Muscle of arm (tissue), 14 donors: ENCODE measurements around the gene CASP12. TPM values are rescaled to one million over a fixed set of nuclear protein-coding genes. Genes with fewer than 3 reads are reported as not detected.
"Not testable (repeated sequence)": the region's sequence is repeated elsewhere in the genome, so short reads cannot be mapped to it uniquely, and the experiment has no call there.

Source experiments
- DNase-seq: peaks from one replicate; pipeline ENCODE4 v3.0.0-alpha.2; 2013
- long read RNA-seq, 11 donors: transcript quantifications; one replicate each; lab custom pipeline, GENCODE V29; 2026
- polyA plus RNA-seq, 12 donors: library from polyadenylated mRNA; unstranded; fragments of 120-200 nt; gene quantifications; one replicate each; pipeline ENCODE4 v1.2.1, GENCODE V29; 2013; ENCODE audit not compliant: insufficient read length in 12 of 12

CASP12 gene
- polyA plus RNA-seq, result under 1 TPM in 9 of 12 donors, not detected in 3; 0.13 to 0.95 (median 0.31) TPM
- long read RNA-seq, donor 1, result 0 reads
- long read RNA-seq, donor 2, result 0 reads
- long read RNA-seq, donor 3, result 0 reads
- long read RNA-seq, donor 4, result 0 reads
- long read RNA-seq, donor 5, result 0 reads
- long read RNA-seq, donor 6, result 0 reads
- long read RNA-seq, donor 7, result 0 reads
- long read RNA-seq, donor 8, result 0 reads
- long read RNA-seq, donor 9, result 0 reads
- long read RNA-seq, donor 10, result 0 reads
- long read RNA-seq, donor 11, result 0 reads

- DNase-seq, result no peak
These were observed at the start of gene CASP12 for GRCh38 chr11:104897891-104898684. CASP12 (minus strand) TSS chr11:104898460.

DNA sequence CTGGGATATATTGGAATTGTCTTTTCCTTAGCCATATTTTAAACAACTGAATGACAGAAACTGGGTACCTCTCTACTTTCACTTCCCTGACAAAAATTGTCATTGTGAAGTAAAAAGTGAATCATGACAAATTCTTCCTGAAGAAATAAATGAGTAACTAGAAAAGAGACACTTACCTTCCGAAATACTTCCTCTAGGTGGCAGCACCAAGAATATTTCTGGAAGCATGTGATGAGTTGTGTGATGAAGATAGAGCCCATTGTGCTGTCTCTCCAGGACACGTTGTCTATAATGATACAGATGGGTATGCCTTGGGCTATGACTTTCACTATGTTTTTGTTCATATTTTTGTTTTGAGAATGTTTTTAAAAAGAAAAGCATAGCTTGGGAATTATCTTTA is 48.6 kb upstream of the CASP12 start:
- DNase-seq, result no peak

- DNase-seq, result no peak
These were observed 45.8 kb upstream of the CASP12 start for GRCh38 chr11:104944076-104944475.

DNA sequence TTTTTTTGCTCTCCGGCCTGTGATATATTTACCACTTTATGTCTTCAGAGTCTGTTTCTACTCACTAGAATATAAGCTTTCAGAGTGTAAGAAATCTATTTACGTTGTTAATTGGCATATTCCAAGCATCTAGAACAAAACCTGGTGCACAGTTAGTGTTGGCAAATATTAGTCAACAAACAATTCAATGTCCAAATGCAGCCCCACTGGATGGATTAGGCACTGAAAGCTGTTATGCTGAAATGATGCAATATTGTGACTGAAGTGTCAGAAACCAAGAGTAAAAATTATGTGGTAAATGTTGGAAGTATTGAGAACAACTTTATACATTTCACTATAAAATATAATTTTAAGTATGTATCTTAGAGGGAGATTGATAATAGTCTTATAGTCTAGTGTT is 45.3 kb upstream of the CASP12 start:
- no peak for DNase-seq

DNA sequence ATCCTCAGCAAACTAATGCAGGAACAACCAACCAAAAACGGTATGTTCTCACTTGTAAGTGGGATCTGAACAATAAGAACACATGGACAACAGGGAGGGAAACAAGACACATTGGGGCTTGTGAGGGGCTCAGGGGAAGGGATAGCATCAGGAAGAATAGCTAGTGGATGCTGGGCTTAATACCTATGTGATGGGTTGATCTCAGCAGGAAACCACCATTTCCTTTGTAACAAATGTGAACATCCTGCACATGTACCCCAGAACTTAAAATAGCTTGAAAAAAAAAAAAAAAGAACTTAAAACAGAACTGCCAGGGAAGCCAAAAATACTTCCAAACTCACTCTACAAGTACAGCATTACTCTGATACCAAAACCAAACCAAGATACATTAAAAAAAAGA is 36.3 kb upstream of the CASP12 start:
- no peak for DNase-seq

- DNase-seq, result not testable (repeated sequence)
These were observed 35.8 kb upstream of the CASP12 start for GRCh38 chr11:104934073-104934472.

GRCh38 chr11:104928811-104929210 is 30.6 kb upstream of the CASP12 start:
- DNase-seq, result no peak

DNA sequence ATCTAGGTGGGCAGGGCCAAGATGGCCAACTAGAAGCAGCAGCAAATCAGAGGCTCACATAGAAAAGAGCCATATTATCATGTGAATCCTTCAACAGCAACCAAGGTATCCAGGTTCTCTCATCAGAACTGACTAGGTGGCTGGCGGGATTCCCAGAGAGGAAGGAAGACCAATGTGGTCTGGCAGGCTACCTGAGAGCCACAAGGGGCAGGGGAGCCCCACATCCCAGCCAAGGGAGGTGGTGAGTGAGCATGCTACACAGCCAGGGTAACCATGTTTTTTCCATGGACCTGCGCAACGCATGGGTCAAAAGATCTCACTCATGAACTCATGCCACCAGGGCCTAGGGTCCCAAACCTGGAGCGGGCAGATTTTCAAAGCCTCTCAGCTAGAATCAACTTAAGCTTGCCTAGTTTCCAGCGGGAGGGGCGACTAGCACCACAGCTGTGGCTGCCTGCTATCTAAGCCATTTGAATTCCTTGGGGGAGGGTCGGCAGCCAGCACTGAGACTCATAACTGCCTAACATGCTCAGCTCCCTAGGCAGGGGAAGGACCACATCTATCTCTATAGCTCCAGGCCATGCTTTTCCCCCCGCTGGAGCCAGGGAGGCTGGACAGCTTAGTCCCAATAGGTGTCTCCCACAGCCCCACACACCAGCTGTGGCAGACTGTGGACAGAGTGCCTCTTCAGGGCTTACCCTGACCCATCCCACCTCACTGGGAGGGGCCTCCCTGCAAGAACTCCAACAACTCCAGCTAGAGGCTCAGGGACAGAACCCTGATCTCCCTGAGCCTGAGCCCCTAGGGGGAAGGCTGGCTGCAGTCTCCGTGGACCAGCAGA is 28.7 kb upstream of the CASP12 start:
- no peak for DNase-seq

GRCh38 chr11:104925850-104926249 is 27.6 kb upstream of the CASP12 start:
- DNase-seq, result no peak

DNA sequence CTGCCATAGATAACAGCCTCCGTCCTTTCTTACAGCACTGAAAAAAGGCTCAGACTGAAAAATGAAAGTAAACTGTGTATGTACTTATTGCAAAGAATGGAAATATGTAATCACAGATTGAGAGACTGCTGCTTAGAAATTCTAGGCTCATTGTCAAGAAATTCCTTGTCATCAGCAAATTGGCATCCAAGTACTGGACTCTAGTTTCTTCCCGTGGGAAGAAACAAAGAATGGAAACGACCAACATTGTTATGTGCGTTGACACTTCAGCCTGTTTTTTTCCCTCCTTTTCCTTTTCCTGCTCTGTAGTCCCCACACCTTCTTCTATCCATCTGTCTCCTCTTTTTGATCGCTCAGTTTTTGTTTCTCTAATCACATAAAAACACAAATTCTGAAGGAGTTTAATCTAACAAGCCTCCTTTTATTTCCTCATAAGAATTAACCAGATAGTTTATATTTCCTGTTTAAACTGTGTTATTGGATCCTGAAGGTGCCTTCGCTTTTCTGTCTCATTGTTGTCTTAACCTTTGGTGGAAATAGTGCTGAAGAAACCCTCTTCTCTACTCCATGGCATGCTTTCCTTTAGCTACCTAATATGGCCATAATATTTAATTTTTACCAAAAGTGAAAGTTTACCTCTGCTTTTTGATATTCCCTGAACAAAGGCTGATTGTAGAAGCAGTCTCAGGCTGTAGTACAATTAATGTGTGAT is 20.0 kb upstream of the CASP12 start:
- peak; percentile 83 for DNase-seq

DNA sequence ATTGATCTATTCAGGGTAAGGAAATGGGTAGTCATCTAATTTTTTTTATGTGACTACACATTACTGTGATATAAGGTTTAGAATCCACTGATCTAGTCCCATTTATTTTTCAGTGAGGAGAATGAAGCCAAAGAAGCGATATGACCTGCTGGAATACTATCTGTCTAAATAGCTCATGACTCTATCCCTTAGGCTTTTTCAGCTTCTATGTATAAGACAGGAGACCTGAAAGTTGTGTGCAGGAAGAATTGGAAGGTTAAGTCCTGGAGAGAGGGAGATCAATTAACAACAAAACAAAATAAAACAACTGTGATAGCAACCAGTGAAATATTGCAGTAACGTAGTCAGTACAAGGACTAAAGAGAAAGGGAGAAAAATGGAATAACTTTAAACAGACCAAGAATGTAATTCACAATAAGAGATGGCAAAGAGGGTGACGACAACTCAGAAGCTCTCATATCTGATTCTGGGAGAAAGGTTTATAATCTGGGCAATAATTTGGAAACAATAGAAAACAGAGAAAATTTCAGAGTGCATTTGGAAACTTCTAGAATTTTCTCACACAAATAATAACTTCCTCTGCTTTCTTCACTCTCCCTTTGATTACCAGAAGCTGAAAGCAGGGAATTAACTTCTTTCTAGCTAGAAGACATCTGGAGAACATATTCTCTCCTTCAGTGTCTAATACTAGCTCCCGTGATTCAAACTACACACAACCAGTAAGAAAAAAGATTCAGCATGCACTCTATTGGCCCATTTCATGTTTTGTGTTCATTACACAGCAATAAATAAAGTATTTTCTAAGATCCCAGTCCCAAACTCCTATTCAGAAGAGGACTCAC is 19.2 kb upstream of the CASP12 start:
- no peak for DNase-seq

DNA sequence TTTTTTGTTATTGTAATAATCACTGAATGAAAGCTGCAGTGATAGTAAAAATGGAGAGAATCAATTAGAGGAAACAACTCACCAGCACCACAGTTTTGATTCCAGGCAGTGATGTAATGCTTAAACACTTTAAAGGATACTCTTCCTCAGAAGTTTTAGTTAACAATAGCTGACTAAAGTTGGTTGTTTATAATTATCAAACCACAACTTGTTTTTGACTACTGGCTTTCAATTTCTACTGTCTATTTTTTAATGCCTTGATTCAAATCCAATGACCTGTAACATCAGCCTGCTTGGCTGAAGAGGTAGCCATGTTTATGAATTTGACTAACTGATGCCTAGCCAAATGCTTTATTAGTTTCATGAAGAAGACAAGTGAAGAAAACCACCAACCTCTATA is 18.2 kb upstream of the CASP12 start:
- DNase-seq, result no peak

DNA sequence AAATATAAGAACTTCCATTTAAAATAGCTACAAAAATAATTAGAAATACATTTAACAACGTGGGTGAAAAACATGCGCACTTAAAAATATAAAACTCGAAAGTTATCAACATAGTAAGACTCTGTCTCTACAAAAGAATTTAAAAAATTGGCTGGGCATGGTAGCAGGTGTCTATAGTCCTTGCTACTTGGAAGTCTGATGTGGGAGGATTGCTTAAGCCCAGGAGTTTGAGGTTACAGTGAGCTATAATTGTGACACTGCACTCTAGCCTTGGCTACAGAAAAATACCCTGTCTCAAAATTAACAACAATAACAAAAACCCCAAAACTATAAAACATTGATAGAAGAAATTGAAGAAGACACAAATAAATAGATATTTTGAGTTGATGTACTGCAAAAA is 13.8 kb upstream of the CASP12 start:
- no peak for DNase-seq

GRCh38 chr11:104908186-104908531 is 9.9 kb upstream of the CASP12 start:
- no peak for DNase-seq

DNA sequence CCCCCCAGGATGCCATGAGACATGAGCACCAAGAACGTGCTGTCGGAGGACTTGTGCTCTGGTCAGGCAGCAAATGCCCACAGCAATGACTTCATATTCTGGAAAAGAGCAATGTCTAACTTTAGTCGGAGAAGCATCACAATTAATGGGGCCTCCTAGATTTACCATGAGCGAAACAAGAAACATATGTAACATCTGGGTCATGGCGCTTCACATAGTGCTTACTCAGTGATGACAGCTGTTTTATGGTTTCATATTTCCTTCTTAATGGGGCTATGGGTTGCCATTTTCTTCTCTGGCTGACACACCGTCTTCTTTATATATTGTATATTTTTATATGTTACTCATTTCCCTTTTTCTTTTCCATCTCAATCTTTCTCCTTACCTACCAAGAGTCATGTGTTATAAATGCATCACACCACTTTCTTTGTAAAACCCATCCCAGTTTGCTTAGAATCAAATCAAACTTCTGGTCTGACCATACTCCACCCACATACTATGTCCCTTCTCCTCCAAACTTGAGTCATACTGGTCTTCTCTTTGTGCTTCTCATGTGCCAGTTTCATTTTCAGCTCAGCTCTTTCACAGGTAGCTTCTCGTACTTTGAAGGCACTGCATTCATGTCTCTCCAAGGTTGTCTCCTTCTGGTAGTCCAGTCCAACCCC is 9.4 kb upstream of the CASP12 start:
- no peak for DNase-seq

- no peak for DNase-seq
These were observed 7.0 kb upstream of the CASP12 start for GRCh38 chr11:104905271-104905670.

DNA sequence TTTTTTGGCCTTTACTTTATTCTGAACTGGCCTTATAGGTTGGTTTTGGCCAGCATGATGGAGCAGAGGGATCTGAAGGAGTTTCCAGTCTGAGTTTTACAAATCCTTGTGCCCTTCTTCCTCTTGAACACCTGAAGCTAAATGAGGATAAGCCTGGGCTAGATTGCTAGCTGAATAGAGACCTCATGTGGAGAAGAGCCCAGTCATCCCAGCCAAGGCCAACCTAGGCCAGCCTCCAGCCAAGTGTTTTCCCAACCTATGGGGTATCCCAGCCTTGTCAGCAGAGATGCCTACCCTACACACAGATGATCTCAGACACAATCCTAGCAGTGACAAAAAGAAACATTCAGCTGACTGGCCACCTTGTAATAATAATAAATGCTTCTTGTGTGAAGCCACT is 966 bp upstream of the CASP12 start:
- no peak for DNase-seq

- no peak for DNase-seq
These were observed 389 bp upstream of the CASP12 start for GRCh38 chr11:104898685-104899013.

- DNase-seq, result peak; percentile 69
These were observed 2.6 kb downstream of the CASP12 start for GRCh38 chr11:104895634-104896033.

DNA sequence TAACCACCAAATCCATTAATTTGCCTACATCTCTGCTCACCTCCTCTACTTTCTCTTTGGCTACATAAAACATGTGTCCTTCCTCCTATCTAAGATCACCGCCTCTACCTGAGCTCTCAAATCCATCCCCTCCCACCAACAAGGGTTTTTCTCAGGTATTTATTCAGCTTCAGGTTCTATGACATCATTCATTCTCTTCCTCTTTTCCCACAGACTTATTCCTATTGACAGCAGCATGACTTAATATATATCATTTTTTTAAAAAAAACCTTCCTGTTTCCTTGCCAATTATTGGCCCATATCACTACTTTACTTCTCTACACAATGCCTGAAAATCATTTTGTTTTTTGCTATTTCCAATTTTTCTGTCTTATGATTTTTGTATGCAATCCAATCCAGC is 4.4 kb downstream of the CASP12 start:
- DNase-seq, result no peak
